B cell (primary cell): Measurements from ENCODE around the gene AQP10. TPM values are rescaled to one million over a fixed set of nuclear protein-coding genes. Genes with fewer than 3 reads are reported as not detected.
"Not testable (repeated sequence)": the region's sequence is repeated elsewhere in the genome, so short reads cannot be mapped to it uniquely, and the experiment has no call there.

Source experiments
- ATAC-seq: fragments of 200-7000 bp; cut with Tn5 transposase; one replicate; pipeline ENCODE4 v1.10.0; 2021; ENCODE audit warnings: low read depth, mild to moderate bottlenecking, moderate number of reproducible peaks, moderate library complexity
- CTCF ChIA-PET: fragments of 350-600 bp; sonication (Branson Sonifier 250); formaldehyde crosslinking; loops from one replicate; lab custom pipeline; 2021; ENCODE audit warnings: antibody characterized with exemption, inconsistent platforms; lab: Charles Lee
- POLR2A ChIA-PET: fragments of 350-600 bp; sonication (Branson Sonifier 250); formaldehyde crosslinking; loops from one replicate; lab custom pipeline; 2021; ENCODE audit warnings: antibody characterized with exemption; lab: Charles Lee
- DNase-seq: peaks from one replicate; pipeline ENCODE4 v3.0.0; 2013
- H2AFZ ChIP-seq: 2 replicates; pipeline ENCODE4 v1.6.1; 2012; ENCODE audit warnings: mild to moderate bottlenecking, low read depth, low read length; ENCODE audit not compliant: insufficient read depth, poor library complexity, severe bottlenecking
- H3K27ac ChIP-seq, 2 donors: 1 replicate in 1 of 2; 2 replicates in 1 of 2; pipeline ENCODE4 v1.5.1; 2012 to 2013; ENCODE audit warnings: low read length in 2 of 2, mild to moderate bottlenecking in 2 of 2, moderate library complexity in 1 of 2
- H3K27me3 ChIP-seq, 4 experiments: fragments of 200-600 bp in 1 of 4; sonication (generic) in 1 of 4; replicated peaks in 1 of 4; 1 replicate in 2 of 4; 2 replicates in 2 of 4; pipeline versions ENCODE4 v1.6.1 to v1.7.0; 2013 to 2016; ENCODE audit warnings: low read length in 3 of 4, mild to moderate bottlenecking in 2 of 4, mixed read lengths in 1 of 4, moderate library complexity in 1 of 4; ENCODE audit not compliant: insufficient read depth in 4 of 4, control insufficient read depth in 3 of 4; ENCODE audit errors: control extremely low read depth in 1 of 4
- H3K36me3 ChIP-seq, 2 experiments: replicated peaks in 1 of 2; 1 replicate in 1 of 2; 2 replicates in 1 of 2; pipeline versions ENCODE4 v1.6.1 to v1.7.1; 2013; ENCODE audit warnings: low read length in 1 of 2; ENCODE audit not compliant: insufficient read depth in 2 of 2, control insufficient read depth in 1 of 2; ENCODE audit errors: control extremely low read depth in 1 of 2, extremely low read depth in 1 of 2
- H3K4me1 ChIP-seq, 2 donors: fragments of 200-600 bp in 1 of 2; sonication (generic) in 1 of 2; 1 replicate in 1 of 2; 2 replicates in 1 of 2; pipeline versions ENCODE4 v1.5.1 to v1.6.1; 2013 to 2017; ENCODE audit warnings: low read length in 2 of 2; ENCODE audit not compliant: control insufficient read depth in 2 of 2, insufficient read depth in 2 of 2
- H3K4me2 ChIP-seq: replicated peaks from 2 replicates; pipeline ENCODE3; 2012; ENCODE audit warnings: mild to moderate bottlenecking, low read depth, low read length; ENCODE audit not compliant: poor library complexity, severe bottlenecking
- H3K4me3 ChIP-seq, 5 experiments: fragments of 200-600 bp in 1 of 5; sonication (generic) in 1 of 5; 1 replicate in 3 of 5; 2 replicates in 2 of 5; pipeline versions ENCODE4 v1.5.1 to v1.7.0; 2011 to 2016; ENCODE audit warnings: low read length in 4 of 5, mild to moderate bottlenecking in 4 of 5, low read depth in 2 of 5, control low read depth in 1 of 5, moderate library complexity in 1 of 5; ENCODE audit not compliant: insufficient read depth in 1 of 5; ENCODE audit errors: control extremely low read depth in 1 of 5, extremely low read depth in 1 of 5
- H3K79me2 ChIP-seq: fragments of 200-600 bp; sonication (generic); one replicate; pipeline ENCODE4 v1.6.0; 2016; ENCODE audit warnings: low read length; ENCODE audit not compliant: control insufficient read depth, insufficient read depth
- H3K9ac ChIP-seq: fragments of 200-600 bp; sonication (generic); 2 replicates; pipeline ENCODE4 v1.6.1; 2017; ENCODE audit warnings: mild to moderate bottlenecking, low read length, moderate library complexity
- H3K9me3 ChIP-seq, 3 donors: one replicate each; pipeline versions ENCODE4 v1.6.1 to v1.7.1; 2013; ENCODE audit warnings: low read length in 2 of 3; ENCODE audit not compliant: control insufficient read depth in 2 of 3, insufficient read depth in 1 of 3; ENCODE audit errors: control extremely low read depth in 1 of 3
- H4K20me1 ChIP-seq: 2 replicates; pipeline ENCODE4 v1.6.0; 2012; ENCODE audit warnings: mild to moderate bottlenecking, low read length; ENCODE audit not compliant: insufficient read depth, control insufficient read depth, poor library complexity, severe bottlenecking
- H3K27ac Mint-ChIP-seq: one replicate; pipeline ENCODE4 v1.8.0; 2021; ENCODE audit warnings: mixed read lengths
- H3K27me3 Mint-ChIP-seq: one replicate; pipeline ENCODE4 v1.8.0; 2021; ENCODE audit warnings: mixed read lengths
- H3K4me1 Mint-ChIP-seq: one replicate; pipeline ENCODE4 v1.8.0; 2021; ENCODE audit warnings: mixed read lengths
- H3K4me3 Mint-ChIP-seq: one replicate; pipeline ENCODE4 v1.8.0; 2021; ENCODE audit warnings: mixed read lengths
- H3K9me3 Mint-ChIP-seq: one replicate; pipeline ENCODE4 v1.8.0; 2022; ENCODE audit warnings: mixed read lengths; ENCODE audit not compliant: insufficient read depth
- WGBS: methylation state at CpG from one replicate; pipeline ENCODE4 v1.1.5; 2013; ENCODE audit warnings: missing lambda C conversion rate; ENCODE audit not compliant: insufficient coverage; 5-methylcytosine and 5-hydroxymethylcytosine counted together
- intact Hi-C: fragments of 100-400 bp; cut with micrococcal nuclease; formaldehyde crosslinking; loops from one replicate; pipeline ENCODE4 v1.10.0; 2022
- polyA plus RNA-seq: library from polyadenylated mRNA; depleted of rRNA; stranded (reverse); fragments of >200 nt; gene quantifications from 2 replicates; pipeline ENCODE4 v1.2.3, GENCODE V29; 2012
- total RNA-seq, 2 donors: library from RNA; stranded (reverse); fragments of 120-200 nt in 1 of 2; gene quantifications; 1 replicate in 1 of 2; 2 replicates in 1 of 2; pipeline versions ENCODE4 v1.2.3 to v1.2.4, GENCODE V29; 2013 to 2022

AQP10 gene
- total and polyA plus RNA-seq, 2 donors (not counting 1 experiment from before 2014, with no cell fraction given): 0.06 TPM; not detected in 1

GRCh38 chr1:154309136-154309535, 11.8 kb upstream of the AQP10 start:
- H3K9me3 ChIP-seq, H3K27me3 ChIP-seq, intact Hi-C loops, DNase-seq, H3K79me2 ChIP-seq, H2AFZ ChIP-seq, H3K27ac Mint-ChIP-seq, ATAC-seq, H3K4me2 ChIP-seq, CTCF ChIA-PET, H3K4me1 Mint-ChIP-seq, H3K36me3 ChIP-seq, H3K9ac ChIP-seq, H3K4me3 Mint-ChIP-seq, H3K4me3 ChIP-seq, H3K27me3 Mint-ChIP-seq, H3K9me3 Mint-ChIP-seq, H3K27ac ChIP-seq, H4K20me1 ChIP-seq, POLR2A ChIA-PET, H3K4me1 ChIP-seq: not testable (repeated sequence)
- 80% methylated on average over 5 of the region's 7 CpGs for WGBS

- H3K79me2 ChIP-seq, H3K4me3 ChIP-seq, H3K4me2 ChIP-seq, H3K27me3 ChIP-seq, intact Hi-C loops, H4K20me1 ChIP-seq, DNase-seq, H3K9me3 Mint-ChIP-seq, H3K27ac ChIP-seq, H3K9ac ChIP-seq, H3K4me3 Mint-ChIP-seq, ATAC-seq, H2AFZ ChIP-seq, H3K27ac Mint-ChIP-seq, H3K36me3 ChIP-seq, H3K27me3 Mint-ChIP-seq, POLR2A ChIA-PET, H3K4me1 ChIP-seq, H3K4me1 Mint-ChIP-seq: not testable (repeated sequence)
- 82% methylated on average over 9 of the region's 13 CpGs for WGBS
- peaks cover 3 to 18% (median 14%) of the 10 kb centered on the region in 3 donors for H3K9me3 ChIP-seq
- CTCF ChIA-PET: interaction anchor here (1.1 kb wide), 1 partner anchor 22 kb away, joined by 4 read pairs; no protein-coding TSS in a partner anchor
Measured at GRCh38 chr1:154312229-154313065, 8.4 kb upstream of the AQP10 start.
